HG02870 (cell line): Measurements from ENCODE around the gene GATB.

Experiments
- ATAC-seq: cut with Tn5 transposase; IDR thresholded peaks from one replicate; pipeline ENCODE4 v1.9.1; 2021; ENCODE audit warnings: mild to moderate bottlenecking, moderate library complexity; ENCODE audit not compliant: unreplicated experiment

Gene GATB

GRCh38 chr4:151675411-151675971, 85.3 kb downstream of the GATB start:
- no peak for ATAC-seq

- no peak for ATAC-seq
Observed at GRCh38 chr4:151674804-151675391, 85.9 kb downstream of the GATB start.

GRCh38 chr4:151673908-151674520, 86.8 kb downstream of the GATB start:
- ATAC-seq, result no peak

- no peak for ATAC-seq
Observed at GRCh38 chr4:151672996-151673395, 87.8 kb downstream of the GATB start.

- ATAC-seq, result no peak
Observed at GRCh38 chr4:151671541-151672059, 89.2 kb downstream of the GATB start.

- no peak for ATAC-seq
Observed at GRCh38 chr4:151670843-151671242, 90.0 kb downstream of the GATB start.

GRCh38 chr4:151669990-151670389, 90.8 kb downstream of the GATB start:
- ATAC-seq, result no peak

GRCh38 chr4:151668689-151669402, 92.0 kb downstream of the GATB start:
- ATAC-seq, result no peak

GRCh38 chr4:151667666-151668065, 93.1 kb downstream of the GATB start:
- no peak for ATAC-seq

- ATAC-seq, result no peak
Observed at GRCh38 chr4:151667048-151667447, 93.8 kb downstream of the GATB start.

- ATAC-seq, result no peak
Observed at GRCh38 chr4:151666501-151666900, 94.3 kb downstream of the GATB start.

- no peak for ATAC-seq
Observed at GRCh38 chr4:151665785-151666127, 95.1 kb downstream of the GATB start.

- no peak for ATAC-seq
Observed at GRCh38 chr4:151665022-151665784, 95.6 kb downstream of the GATB start.

- ATAC-seq, result no peak
Observed at GRCh38 chr4:151664289-151664688, 96.5 kb downstream of the GATB start.

GRCh38 chr4:151663109-151663508, 97.7 kb downstream of the GATB start:
- ATAC-seq, result no peak

GRCh38 chr4:151661873-151662272, 98.9 kb downstream of the GATB start:
- no peak for ATAC-seq

- no peak for ATAC-seq
Observed at GRCh38 chr4:151660676-151661075, 100.1 kb downstream of the GATB start.

GRCh38 chr4:151659601-151660364, 101.0 kb downstream of the GATB start:
- no peak for ATAC-seq

GRCh38 chr4:151658959-151659600, 101.7 kb downstream of the GATB start:
- ATAC-seq, result no peak

GRCh38 chr4:151657896-151658295, 102.9 kb downstream of the GATB start:
- ATAC-seq, result no peak
